GM10266 (cell line): ENCODE results near the gene MAP6.
A peak's percentile ranks its signal among the peaks of the same experiment; 100 is the strongest.

Experiments
- DNase-seq: peaks from one replicate; pipeline ENCODE4 v3.0.0; 2012; ENCODE audit errors: extremely low spot score
- TF ChIP-seq, protein P1 (sequence below): IDR thresholded peaks from 2 replicates; pipeline ENCODE4 v1.5.1; 2012; ENCODE audit warnings: mild to moderate bottlenecking, low read depth; ENCODE audit not compliant: control insufficient read depth, insufficient read depth; ENCODE audit errors: missing control alignments

Gene MAP6

DNA sequence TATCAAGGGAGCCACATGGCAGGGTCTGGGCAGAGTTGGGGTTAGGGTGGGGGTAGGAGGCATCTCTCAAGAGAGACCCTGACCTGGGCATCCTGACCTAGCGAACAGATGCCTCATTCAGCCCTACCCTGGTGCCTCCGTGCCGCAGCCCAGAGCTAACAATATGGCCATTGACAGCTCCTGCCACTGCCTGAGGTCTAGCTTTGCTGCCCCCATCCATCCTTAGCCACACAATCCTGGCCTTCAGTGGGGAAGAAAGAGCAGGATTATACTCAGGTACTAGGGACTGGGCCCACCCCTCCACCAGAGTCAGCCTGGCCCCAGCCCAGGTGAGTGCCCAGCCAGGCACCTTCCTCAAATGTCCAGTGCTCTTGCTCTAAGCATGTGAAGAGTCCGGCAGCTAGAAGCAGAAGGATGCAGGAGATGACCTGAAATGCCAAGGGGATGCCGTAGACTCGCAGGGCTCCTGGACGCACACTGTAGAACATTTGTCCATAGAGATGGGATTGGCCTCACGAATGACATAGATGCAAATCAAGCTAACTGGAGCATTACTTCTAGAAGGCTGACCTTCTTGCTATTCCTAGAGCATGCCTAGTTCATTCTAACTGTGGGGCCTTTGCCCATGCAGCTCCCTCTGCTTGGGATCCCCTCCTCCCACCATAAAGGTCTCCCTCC lies 120.1 kb downstream of the MAP6 start:
- TF ChIP-seq, protein P1, sequence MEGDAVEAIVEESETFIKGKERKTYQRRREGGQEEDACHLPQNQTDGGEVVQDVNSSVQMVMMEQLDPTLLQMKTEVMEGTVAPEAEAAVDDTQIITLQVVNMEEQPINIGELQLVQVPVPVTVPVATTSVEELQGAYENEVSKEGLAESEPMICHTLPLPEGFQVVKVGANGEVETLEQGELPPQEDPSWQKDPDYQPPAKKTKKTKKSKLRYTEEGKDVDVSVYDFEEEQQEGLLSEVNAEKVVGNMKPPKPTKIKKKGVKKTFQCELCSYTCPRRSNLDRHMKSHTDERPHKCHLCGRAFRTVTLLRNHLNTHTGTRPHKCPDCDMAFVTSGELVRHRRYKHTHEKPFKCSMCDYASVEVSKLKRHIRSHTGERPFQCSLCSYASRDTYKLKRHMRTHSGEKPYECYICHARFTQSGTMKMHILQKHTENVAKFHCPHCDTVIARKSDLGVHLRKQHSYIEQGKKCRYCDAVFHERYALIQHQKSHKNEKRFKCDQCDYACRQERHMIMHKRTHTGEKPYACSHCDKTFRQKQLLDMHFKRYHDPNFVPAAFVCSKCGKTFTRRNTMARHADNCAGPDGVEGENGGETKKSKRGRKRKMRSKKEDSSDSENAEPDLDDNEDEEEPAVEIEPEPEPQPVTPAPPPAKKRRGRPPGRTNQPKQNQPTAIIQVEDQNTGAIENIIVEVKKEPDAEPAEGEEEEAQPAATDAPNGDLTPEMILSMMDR: no peak
- DNase-seq: no peak

DNA sequence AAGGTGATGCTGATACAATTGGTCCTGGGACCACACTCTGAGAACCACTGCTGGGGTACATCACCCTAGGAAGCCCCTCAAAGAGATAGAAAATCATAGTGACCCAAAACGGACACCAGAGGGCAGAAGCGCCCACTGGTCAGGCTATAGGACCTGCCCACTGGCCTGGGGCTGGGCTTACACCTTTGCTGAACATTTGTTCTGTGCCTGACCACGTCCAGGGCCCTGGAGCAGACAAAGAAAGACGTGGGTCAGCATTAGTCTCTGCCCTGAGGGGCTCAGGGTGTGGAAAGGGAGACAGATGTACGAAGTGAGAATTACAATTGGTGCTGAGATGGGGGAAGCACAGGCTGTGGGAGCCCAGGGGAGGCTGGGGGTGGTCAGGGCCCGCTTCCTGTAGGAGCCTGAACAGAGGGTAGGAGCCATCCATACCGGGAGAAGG lies 121.2 kb downstream of the MAP6 start:
- peak; percentile 75 for DNase-seq

DNA sequence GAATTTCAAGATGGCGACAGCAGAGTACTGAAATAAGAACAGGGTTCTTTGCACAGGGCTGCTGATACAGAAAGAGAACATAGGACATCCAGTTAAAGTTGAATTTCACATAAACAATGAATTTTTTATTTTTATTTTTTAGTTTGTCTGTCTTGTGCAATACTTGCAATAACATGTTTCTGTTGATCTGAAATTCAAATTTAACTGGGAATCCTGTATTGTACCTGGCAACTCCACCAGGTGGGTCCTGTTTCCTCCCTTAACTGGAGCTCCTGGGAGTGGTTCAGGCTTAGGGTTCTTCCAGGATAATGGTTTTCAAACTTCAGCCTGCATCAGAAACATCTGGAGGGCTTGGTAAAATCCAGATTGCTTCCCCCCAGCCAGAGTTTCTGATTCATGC lies 121.7 kb downstream of the MAP6 start:
- TF ChIP-seq, protein P1: no peak
- DNase-seq: no peak

More for the DNA sequence above, 121.2 kb downstream of the MAP6 start:
- TF ChIP-seq, protein P1: peak; percentile 65

DNA sequence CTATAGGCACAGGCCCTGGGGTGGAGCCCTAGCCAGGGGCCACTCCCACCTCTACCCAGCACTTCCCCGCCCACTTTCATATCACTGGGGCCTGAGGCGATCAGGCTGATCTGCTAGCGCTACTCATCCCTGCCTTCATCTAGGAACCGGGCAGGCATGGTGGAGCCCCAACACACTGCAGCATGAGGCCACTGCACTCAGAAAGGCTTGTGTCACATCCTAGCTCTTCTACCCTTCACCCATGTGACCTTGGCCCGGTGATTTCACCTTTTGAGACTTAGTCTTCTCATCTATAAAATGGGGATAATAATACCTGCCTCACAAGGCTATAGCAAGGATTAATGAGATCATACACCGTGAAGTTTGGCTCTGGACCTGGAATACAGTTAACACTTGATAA lies 125.0 kb downstream of the MAP6 start:
- no peak for DNase-seq
- TF ChIP-seq, protein P1: no peak

DNA sequence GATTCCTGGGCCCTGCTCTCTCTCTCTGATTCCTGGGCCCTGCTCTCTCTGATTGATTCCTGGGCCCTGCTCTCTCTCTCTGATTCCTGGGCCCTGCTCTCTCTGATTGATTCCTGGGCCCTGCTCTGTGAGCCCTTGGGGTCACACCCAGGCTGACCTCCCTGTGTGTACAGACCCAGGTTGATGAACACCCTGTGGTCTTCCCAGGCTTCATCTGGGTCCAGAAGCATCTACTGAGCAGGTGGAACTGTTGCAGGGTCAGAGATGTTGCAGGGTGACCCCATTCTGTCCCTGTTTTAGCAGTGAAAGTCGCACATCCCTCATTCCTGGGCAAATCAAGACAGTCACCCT lies 126.8 kb downstream of the MAP6 start:
- DNase-seq: no peak
- TF ChIP-seq, protein P1: no peak

DNA sequence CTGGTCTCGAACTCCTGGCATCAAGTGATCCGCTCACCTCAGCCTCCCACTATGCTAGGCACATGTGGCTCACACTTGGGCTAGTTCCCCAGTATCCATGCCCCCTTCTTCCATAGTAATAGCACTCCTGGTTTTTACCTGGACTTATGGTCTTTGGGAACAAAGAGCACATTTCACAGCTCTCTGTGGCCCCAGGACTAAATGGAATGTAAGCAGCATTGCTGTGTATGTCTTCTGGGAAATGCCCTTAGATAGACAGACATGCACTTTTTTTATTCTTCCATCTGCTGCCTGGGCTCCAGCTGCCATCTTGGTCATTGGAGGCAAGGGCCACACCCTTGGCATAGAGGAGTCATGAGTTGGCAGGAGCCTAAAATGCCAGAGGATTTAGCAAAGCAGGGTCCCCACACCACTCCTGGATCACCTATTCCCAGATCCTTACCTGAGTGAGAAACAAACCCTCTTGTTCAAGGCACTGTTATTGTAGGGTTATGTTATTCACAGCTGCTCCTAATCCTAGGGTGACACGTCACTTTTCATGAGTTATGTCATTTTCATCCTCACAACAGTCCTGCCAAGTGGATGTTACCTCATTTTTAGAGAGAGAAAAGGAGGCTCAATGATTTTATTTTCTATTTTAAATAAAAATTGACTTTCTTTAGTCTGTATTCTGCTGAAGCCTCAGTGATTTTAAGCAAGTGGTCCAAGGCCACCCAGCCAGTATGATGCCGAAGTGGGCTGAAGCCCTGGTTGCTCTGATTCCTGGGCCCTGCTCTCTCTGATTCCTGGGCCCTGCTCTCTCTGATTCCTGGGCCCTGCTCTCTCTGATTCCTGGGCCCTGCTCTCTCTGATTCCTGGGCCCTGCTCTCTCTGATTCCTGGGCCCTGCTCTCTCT lies 127.4 kb downstream of the MAP6 start:
- TF ChIP-seq, protein P1: no peak
- no peak for DNase-seq
